IMR-90 (cell line): Measurements from ENCODE around the gene CERK. TPM values are rescaled to one million over a fixed set of nuclear protein-coding genes. Genes with fewer than 3 reads are reported as not detected.

Source experiments
- CHD1 ChIP-seq: IDR thresholded peaks from 2 replicates; pipeline ENCODE4 v1.6.1; 2012; ENCODE audit warnings: low read depth, low read length, improper control_type of control experiment
- CTCF ChIP-seq: conservative IDR thresholded peaks from 2 replicates; pipeline ENCODE4 v1.5.1; 2012; ENCODE audit warnings: mild to moderate bottlenecking, low read depth, low read length, improper control_type of control experiment
- FOS ChIP-seq: fragments of 150-350 bp; IDR thresholded peaks from 2 replicates; pipeline ENCODE4 v1.6.1; 2016; ENCODE audit warnings: low read depth, low read length
- USF2 ChIP-seq: fragments of 150-350 bp; IDR thresholded peaks from 2 replicates; pipeline ENCODE4 v1.6.1; 2017; ENCODE audit warnings: mild to moderate bottlenecking, antibody characterized with exemption, low read length, low read depth
- polyA plus RNA-seq, 3 experiments: library from polyadenylated mRNA; depleted of rRNA; stranded (reverse); fragments of >200 nt; gene quantifications; 2 replicates each; pipeline ENCODE4 v1.2.3, GENCODE V29; 2012; ENCODE audit warnings: low replicate concordance in 1 of 3
- total RNA-seq: library from RNA; depleted of rRNA; stranded (reverse); fragments of >200 nt; gene quantifications from 2 replicates; pipeline ENCODE4 v1.2.3, GENCODE V29; 2012

The CERK gene
- total and polyA plus RNA-seq, 2 of the 4 experiments (the other 2 are of a cell fraction) = 25.3 to 38.7 TPM

GRCh38 chr22:46657655-46657953 lies 80.4 kb downstream of the CERK start (continued):
- TF ChIP-seq CTCF (no peak), CHD1 (no peak), FOS (no peak), USF2 (no peak)
